OCI-LY1 (cell line): Measurements from ENCODE around the gene PPP2R2D.
A peak's percentile ranks its signal among the peaks of the same experiment; 100 is the strongest.

ENCODE experiments used
- H2AFZ ChIP-seq: fragments of 200-600 bp; sonication (generic), shearing (Covaris generic); 2 replicates; pipeline ENCODE4 v1.6.0; 2014; ENCODE audit warnings: antibody characterized with exemption, mild to moderate bottlenecking, low read length
- H3F3A ChIP-seq: fragments of 200-600 bp; sonication (generic), shearing (Covaris generic); 2 replicates; pipeline ENCODE4 v1.6.0; 2014; ENCODE audit warnings: mild to moderate bottlenecking, antibody characterized with exemption, low read length, moderate library complexity; ENCODE audit not compliant: insufficient read depth
- H3K27ac ChIP-seq: fragments of 200-600 bp; sonication (generic); 2 replicates; pipeline ENCODE4 v1.5.1; 2014; ENCODE audit warnings: low read length, mixed run types, mild to moderate bottlenecking, low read depth; ENCODE audit not compliant: poor library complexity, severe bottlenecking
- H3K27me3 ChIP-seq: fragments of 200-600 bp; sonication (generic); 2 replicates; pipeline ENCODE4 v1.6.0; 2014; ENCODE audit warnings: antibody characterized with exemption, mild to moderate bottlenecking, low read length, moderate library complexity; ENCODE audit not compliant: insufficient read depth
- H3K36me3 ChIP-seq: fragments of 200-600 bp; sonication (generic); 2 replicates; pipeline ENCODE4 v1.6.1; 2014; ENCODE audit warnings: mild to moderate bottlenecking, antibody characterized with exemption, low read length, moderate library complexity, mixed read lengths; ENCODE audit not compliant: insufficient read depth
- H3K4me1 ChIP-seq: fragments of 200-600 bp; sonication (generic); 2 replicates; pipeline ENCODE4 v1.5.1; 2014; ENCODE audit warnings: mild to moderate bottlenecking, low read length, moderate library complexity; ENCODE audit not compliant: insufficient read depth, severe bottlenecking
- H3K4me2 ChIP-seq: fragments of 200-600 bp; sonication (generic), shearing (Covaris generic); 2 replicates; pipeline ENCODE4 v1.6.1; 2014; ENCODE audit warnings: low read length
- H3K4me3 ChIP-seq: fragments of 200-600 bp; sonication (generic); 2 replicates; pipeline ENCODE4 v1.5.1; 2014; ENCODE audit warnings: low read length, low read depth, mild to moderate bottlenecking, mixed read lengths; ENCODE audit not compliant: poor library complexity, severe bottlenecking
- H3K79me2 ChIP-seq: fragments of 200-600 bp; shearing (Covaris generic); 2 replicates; pipeline ENCODE4 v1.6.1; 2016; ENCODE audit warnings: mixed run types, low read length, mixed read lengths; ENCODE audit not compliant: insufficient read depth
- H3K9ac ChIP-seq: fragments of 200-600 bp; sonication (generic), shearing (Covaris generic); 2 replicates; pipeline ENCODE4 v1.6.1; 2014; ENCODE audit warnings: mild to moderate bottlenecking, low read length, mixed read lengths
- H3K9me2 ChIP-seq: fragments of 200-600 bp; sonication (generic), shearing (Covaris generic); 2 replicates; pipeline ENCODE4 v1.6.1; 2014; ENCODE audit warnings: low read depth, mild to moderate bottlenecking, low read length, mixed read lengths
- H3K9me3 ChIP-seq: fragments of 200-600 bp; shearing (Covaris generic); 2 replicates; pipeline ENCODE4 v1.6.1; 2014; ENCODE audit warnings: low read length, mixed read lengths
- H4K20me1 ChIP-seq: fragments of 200-600 bp; sonication (generic), shearing (Covaris generic); 2 replicates; pipeline ENCODE4 v1.6.0; 2016; ENCODE audit warnings: mild to moderate bottlenecking, low read length; ENCODE audit not compliant: insufficient read depth
- EZH2 ChIP-seq: fragments of 200-600 bp; sonication (generic), shearing (Covaris generic); IDR thresholded peaks from 2 replicates; pipeline ENCODE4 v1.8.0; 2017; ENCODE audit warnings: borderline replicate concordance, mixed run types, mild to moderate bottlenecking, antibody characterized with exemption, low read length, moderate library complexity, mixed read lengths
- TF ChIP-seq, protein P1 (sequence below): fragments of 200-600 bp; sonication (generic), shearing (Covaris generic); IDR thresholded peaks from 2 replicates; pipeline ENCODE4 v1.5.1; 2017; ENCODE audit warnings: mild to moderate bottlenecking, antibody characterized with exemption, low read length, moderate library complexity, mixed read lengths

The PPP2R2D gene

DNA sequence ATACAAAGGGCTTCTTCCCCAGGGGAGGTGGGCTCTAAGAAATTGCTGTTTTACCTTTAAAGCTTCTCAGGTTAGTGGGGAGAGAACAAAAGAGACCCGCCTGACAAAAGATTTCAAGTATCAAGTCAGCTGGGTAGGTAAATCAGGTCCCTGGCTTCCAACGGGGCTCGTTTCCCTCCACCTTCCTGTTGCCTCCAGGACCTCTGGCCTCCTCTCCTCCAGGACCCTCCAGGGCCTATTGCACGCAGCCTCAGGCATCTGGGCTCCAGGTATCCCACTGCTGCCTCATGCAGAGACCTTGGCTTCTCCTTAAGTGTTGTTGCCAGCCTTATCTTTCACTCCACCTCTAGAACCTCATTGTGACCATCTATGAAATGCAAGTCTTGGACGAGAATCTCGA lies 78.0 kb downstream of the PPP2R2D start:
- peaks cover 11% of the 10 kb centered on the region; the same call in 1 of the 2 replicates for H3K36me3 ChIP-seq
- peak overlapping the region; percentile 35 for H3K27ac ChIP-seq
- H4K20me1 ChIP-seq = peaks cover 3% of the 10 kb centered on the region; the same call in 1 of the 2 replicates
- peaks cover 71% of the 10 kb centered on the region for H3K4me1 ChIP-seq
- no peaks in the 10 kb centered on the region for H3K9me3 ChIP-seq
- no peak overlapping the region for H2AFZ ChIP-seq
- peaks cover 56% of the 10 kb centered on the region; the same call in 1 of the 2 replicates for H3K79me2 ChIP-seq
- peak overlapping the region; percentile 84 for H3K4me2 ChIP-seq
- H3F3A ChIP-seq = no peaks in the 10 kb centered on the region
- H3K9ac ChIP-seq = peak overlapping the region; percentile 21; the same call in 1 of the 2 replicates
- TF ChIP-seq, protein P1, sequence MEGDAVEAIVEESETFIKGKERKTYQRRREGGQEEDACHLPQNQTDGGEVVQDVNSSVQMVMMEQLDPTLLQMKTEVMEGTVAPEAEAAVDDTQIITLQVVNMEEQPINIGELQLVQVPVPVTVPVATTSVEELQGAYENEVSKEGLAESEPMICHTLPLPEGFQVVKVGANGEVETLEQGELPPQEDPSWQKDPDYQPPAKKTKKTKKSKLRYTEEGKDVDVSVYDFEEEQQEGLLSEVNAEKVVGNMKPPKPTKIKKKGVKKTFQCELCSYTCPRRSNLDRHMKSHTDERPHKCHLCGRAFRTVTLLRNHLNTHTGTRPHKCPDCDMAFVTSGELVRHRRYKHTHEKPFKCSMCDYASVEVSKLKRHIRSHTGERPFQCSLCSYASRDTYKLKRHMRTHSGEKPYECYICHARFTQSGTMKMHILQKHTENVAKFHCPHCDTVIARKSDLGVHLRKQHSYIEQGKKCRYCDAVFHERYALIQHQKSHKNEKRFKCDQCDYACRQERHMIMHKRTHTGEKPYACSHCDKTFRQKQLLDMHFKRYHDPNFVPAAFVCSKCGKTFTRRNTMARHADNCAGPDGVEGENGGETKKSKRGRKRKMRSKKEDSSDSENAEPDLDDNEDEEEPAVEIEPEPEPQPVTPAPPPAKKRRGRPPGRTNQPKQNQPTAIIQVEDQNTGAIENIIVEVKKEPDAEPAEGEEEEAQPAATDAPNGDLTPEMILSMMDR = no peak
- TF ChIP-seq EZH2 = no peak
- H3K4me3 ChIP-seq = peak overlapping the region; percentile 71
- no peaks in the 10 kb centered on the region for H3K9me2 ChIP-seq
- no peaks in the 10 kb centered on the region for H3K27me3 ChIP-seq

DNA sequence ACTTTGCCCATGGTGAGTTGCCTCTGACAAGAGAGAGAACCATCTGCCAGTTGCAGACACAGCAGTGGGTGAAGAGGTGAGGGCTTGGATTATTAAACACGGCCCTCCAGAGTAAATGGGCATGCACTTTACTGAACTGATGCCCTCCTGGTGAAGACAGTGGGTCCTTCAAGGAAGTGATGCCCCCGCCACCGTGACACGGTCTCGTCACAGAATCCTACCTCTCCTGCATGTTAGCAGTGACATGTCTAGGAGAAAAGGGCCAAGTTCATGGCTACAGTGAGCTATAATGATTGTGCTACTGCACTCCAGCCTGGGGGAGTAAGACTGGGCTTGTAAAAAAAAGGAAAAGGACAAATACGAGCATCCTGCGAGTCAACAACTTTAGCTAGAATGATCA lies 78.5 kb downstream of the PPP2R2D start:
- Histone ChIP-seq H2AFZ (no peak overlapping the region), H3K36me3 (peaks cover 8% of the 10 kb centered on the region; the same call in 1 of the 2 replicates), H3K79me2 (peaks cover 56% of the 10 kb centered on the region; the same call in 1 of the 2 replicates), H3K9me2 (no peaks in the 10 kb centered on the region), H3K4me2 (peak overlapping the region; percentile 84), H3K4me1 (peaks cover 66% of the 10 kb centered on the region), H3K27ac (peak overlapping the region; percentile 35), H3K9me3 (no peaks in the 10 kb centered on the region), H3F3A (no peaks in the 10 kb centered on the region), H3K9ac (peak overlapping the region; percentile 21; the same call in 1 of the 2 replicates), H4K20me1 (no peaks in the 10 kb centered on the region), H3K27me3 (no peaks in the 10 kb centered on the region), H3K4me3 (peak overlapping the region; percentile 71)
- TF ChIP-seq EZH2 = no peak
- TF ChIP-seq, protein P1 = no peak

DNA sequence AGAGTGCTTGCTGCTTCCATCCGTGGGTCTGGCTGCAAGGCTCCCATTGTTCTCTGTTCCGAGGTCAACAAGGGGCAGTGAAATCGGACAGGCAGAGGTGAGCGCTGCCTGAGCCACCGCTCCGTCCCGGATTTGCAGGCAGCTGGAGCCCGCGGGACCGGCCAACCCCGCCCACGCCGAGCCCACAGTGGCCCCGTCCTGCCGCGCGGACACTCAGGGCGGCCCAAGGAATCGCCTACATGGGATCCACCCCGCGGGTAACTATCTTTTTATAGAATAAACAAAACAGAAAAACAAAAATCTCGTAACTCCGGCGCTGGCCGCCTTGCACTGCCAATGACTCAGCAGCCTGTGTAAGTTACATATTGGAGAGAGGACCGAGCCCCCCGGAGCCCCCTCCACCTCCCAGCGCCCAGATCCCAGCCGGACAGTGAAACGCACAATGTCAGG lies 79.0 kb downstream of the PPP2R2D start:
- TF ChIP-seq, protein P1 = no peak
- no peak for TF ChIP-seq EZH2
- Histone ChIP-seq H3K79me2 (peaks cover 56% of the 10 kb centered on the region; the same call in 1 of the 2 replicates), H3K27me3 (no peaks in the 10 kb centered on the region), H4K20me1 (no peaks in the 10 kb centered on the region), H3K4me2 (peak overlapping the region; percentile 84; the same call in 1 of the 2 replicates), H3K9me3 (no peaks in the 10 kb centered on the region), H3K4me1 (peaks cover 61% of the 10 kb centered on the region), H2AFZ (no peak overlapping the region), H3K9ac (peak overlapping the region; percentile 21; the same call in 1 of the 2 replicates), H3K9me2 (no peaks in the 10 kb centered on the region), H3K4me3 (peak overlapping the region; percentile 71), H3K27ac (no peak overlapping the region), H3K36me3 (peaks cover 8% of the 10 kb centered on the region; the same call in 1 of the 2 replicates), H3F3A (no peaks in the 10 kb centered on the region)
